ENCODE data around the gene EXOSC3. TPM values are rescaled to one million over a fixed set of nuclear protein-coding genes. Genes with fewer than 3 reads are reported as not detected.

EXOSC3 gene
- total RNA-seq, result 55.3 and 64.9 TPM in 2 replicates
- 38.3 TPM for total RNA-seq (2013)
- polyA plus RNA-seq, result 11.7 and 13.6 TPM in 2 replicates
- polyA minus RNA-seq, result 22.5 and 23.1 TPM in 2 replicates

DNA sequence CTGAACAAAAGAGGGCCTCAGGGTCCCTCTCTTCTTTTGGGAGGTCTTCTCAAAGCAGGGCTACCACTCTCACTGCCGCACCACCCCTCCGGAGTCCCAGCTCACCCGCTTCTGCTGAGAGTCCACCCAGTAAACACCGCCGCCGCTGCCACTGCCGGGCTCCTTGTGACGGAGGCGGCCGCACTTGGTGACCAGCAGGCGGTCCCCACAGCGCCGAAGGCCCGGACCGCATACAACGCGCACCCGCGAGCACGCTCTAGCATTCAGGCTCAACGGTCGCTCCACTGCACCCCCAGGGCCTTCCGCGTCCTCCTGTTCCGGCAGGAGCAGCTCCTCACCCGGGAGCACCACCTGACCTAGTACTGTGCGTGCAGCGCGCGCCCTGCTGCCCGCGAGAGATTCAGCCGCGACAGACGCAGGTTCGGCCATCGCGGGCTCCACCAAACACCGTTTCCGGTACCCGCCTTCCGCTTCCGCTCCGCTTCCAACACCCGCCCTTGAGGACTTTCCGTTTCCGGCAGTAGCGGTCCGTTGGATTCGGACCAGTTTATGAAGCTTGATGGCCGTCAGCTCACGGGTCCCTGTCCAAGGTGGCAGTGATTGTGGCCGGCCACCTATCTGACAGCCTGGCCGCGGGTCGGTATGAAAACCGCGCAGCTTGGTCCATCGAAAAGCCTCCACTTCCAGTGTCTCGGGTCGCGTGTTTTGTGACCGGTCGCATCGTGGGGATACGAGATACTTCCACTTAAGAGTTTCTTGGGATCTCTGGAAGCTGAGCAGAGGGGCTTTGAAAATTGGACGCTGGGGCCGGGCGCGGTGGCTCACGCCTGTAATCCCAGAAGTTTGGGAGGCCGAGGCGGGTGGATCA lies at the start of gene EXOSC3:
TSS of gene EXOSC3 (minus strand) at position 449 of the 868 bp plus-strand sequence. CDS start at position 429, 20 bp downstream.
- Histone ChIP-seq H2AFZ (ENCODE audit: insufficient read depth, low read depth, low read length, poor library complexity, severe bottlenecking) (peak within 1 kb of the TSS; percentile 94), H3K4me3 (ENCODE audit: control extremely low read depth in 1 of 5, extremely low read depth in 1 of 5, insufficient read depth in 1 of 5, low read depth in 2 of 5, low read length in 4 of 5) (peak within 1 kb of the TSS; percentile 75 to 96 (median 87)), H3K9ac (ENCODE audit: low read length) (peak within 1 kb of the TSS; percentile 84), H3K9me3 (ENCODE audit: control extremely low read depth in 1 of 3, control insufficient read depth in 2 of 3, insufficient read depth in 1 of 3, low read length in 2 of 3) (peaks cover 0 to 5% (median 0%) of the 10 kb centered on the region in 3 donors), H3K27ac (ENCODE audit: low read length in 2 of 2) (peak within 1 kb of the TSS; percentile 69 to 86), H3K4me1 (ENCODE audit: control insufficient read depth in 2 of 2, insufficient read depth in 2 of 2, low read length in 2 of 2) (peaks cover 16 to 21% of the 10 kb centered on the region in 2 donors), H3K36me3 (replicated peaks in 1 of 2; ENCODE audit: control extremely low read depth in 1 of 2, control insufficient read depth in 1 of 2, extremely low read depth in 1 of 2, insufficient read depth in 2 of 2, low read length in 1 of 2) (peaks cover 3 to 38% of the 10 kb centered on the region in 2 experiments), H3K79me2 (ENCODE audit: control insufficient read depth, insufficient read depth, low read length) (peaks cover 27% of the 10 kb centered on the region), H3K4me2 (replicated peaks; ENCODE audit: low read depth, low read length, poor library complexity, severe bottlenecking) (peak within 1 kb of the TSS; percentile 77), H3K27me3 (replicated peaks in 1 of 4; ENCODE audit: control extremely low read depth in 1 of 4, control insufficient read depth in 3 of 4, insufficient read depth in 4 of 4, low read length in 3 of 4) (peaks cover 0 to 2% (median 0%) of the 10 kb centered on the region in 4 experiments), H4K20me1 (ENCODE audit: control insufficient read depth, insufficient read depth, low read length, poor library complexity, severe bottlenecking) (peaks cover 25% of the 10 kb centered on the region)
- CTCF ChIA-PET, result interaction anchor here (1.0 to 1.9 kb wide), 2 partner anchors 13 to 16 kb away, joined by 5 read pairs; partner anchors contain the start of gene DCAF10
- Mint-ChIP-seq H3K4me3 (peak within 1 kb of the TSS; percentile 98), H3K27me3 (peaks cover 9% of the 10 kb centered on the region), H3K27ac (peak within 1 kb of the TSS; percentile 95), H3K9me3 (ENCODE audit: insufficient read depth) (no peaks in the 10 kb centered on the region), H3K4me1 (peaks cover 33% of the 10 kb centered on the region)
- intact Hi-C loops (cut with micrococcal nuclease), result loop anchor here (1.0 to 10.0 kb wide), 3 partner anchors 15 to 300 kb away; partner anchors contain the start of genes DCAF10, POLR1E and TRMT10B
- 1% methylated on average over 73 of the region's 73 CpGs for whole genome bisulfite sequencing (ENCODE audit: insufficient coverage)
- peak; percentile 86 for ATAC-seq (ENCODE audit: low read depth)
- peak; percentile 91 for DNase-seq
- POLR2A ChIA-PET, result interaction anchor here (0.6 to 2.5 kb wide), 2 partner anchors 16 to 319 kb away, joined by 3 to 17 read pairs; partner anchors contain the start of gene DCAF10
- TF ChIP-seq CTCF (IDR thresholded peaks at IDR 0.05) (peak; percentile 26), EZH2 (IDR thresholded peaks at IDR 0.05; ENCODE audit: borderline replicate concordance, insufficient read depth, low read depth, low read length, poor library complexity, severe bottlenecking) (no peak)

Measured in B cell (primary cell).